HG03558 (cell line): ENCODE data around the gene RALBP1.
"Not testable (repeated sequence)": the region's sequence is repeated elsewhere in the genome, so short reads cannot be mapped to it uniquely, and the experiment has no call there.

ENCODE experiments used
- ATAC-seq: cut with Tn5 transposase; IDR thresholded peaks from one replicate; pipeline ENCODE4 v1.9.1; 2021; ENCODE audit warnings: moderate number of reproducible peaks; ENCODE audit not compliant: unreplicated experiment; ENCODE audit errors: extremely low read depth

Gene RALBP1

DNA sequence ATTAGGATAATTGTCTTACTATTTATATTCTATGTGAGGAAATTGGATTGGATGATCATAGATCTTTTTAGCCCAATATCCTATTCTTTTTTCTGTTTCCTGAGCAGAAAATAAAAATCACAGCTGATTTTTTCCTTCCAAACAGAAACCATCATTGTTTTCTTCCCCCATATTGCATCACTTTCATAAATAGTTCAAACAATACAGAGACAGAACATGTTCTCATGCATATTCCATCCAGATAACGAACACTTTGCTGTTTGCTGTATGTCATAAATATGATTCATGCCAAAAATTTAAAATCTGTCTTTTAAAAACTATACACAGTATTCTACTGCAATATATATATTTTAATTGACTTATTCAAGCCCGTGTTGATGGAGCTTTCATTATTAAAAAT is 22.0 kb upstream of the RALBP1 start:
- no peak for ATAC-seq

- ATAC-seq = no peak
These were observed 21.1 kb upstream of the RALBP1 start for GRCh38 chr18:9454061-9454703.

DNA sequence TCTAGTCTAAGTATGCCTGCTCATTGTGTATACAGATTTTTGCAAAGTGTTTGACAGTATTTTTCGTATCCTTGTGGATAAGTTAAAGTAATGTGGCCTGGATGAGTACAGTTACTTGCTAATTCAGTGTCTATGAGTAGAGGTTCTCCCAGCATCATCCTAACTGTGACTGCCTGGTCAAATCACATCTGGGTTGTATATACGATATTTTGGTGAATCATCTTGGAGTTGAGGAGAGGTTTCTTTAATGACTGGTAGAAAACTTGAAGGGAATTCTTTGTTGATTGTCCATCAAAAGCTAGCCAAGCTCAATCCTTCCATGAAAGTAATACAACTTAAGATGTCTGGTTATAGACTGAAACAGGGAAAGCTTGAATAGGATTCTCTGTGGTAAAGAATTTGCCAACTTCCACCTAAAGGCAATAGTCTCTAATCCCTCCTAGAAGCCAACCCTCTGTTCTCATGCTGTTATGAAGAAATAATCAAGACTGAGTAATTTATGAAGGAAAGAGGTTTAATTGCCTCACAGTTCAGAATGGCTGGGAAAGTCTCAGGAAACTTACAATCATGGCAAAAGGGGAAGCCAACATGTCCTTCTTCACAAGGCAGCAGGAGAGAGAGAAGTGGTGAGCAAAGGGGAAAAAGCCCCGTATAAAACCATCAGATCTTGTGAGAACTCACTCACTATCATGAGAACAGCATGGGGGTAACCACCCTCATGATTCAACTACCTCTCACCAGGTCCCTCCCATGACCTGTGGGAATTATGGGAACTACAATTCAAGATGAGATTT is 19.4 kb upstream of the RALBP1 start:
- no peak for ATAC-seq

- ATAC-seq = no peak
These were observed 9.2 kb upstream of the RALBP1 start for GRCh38 chr18:9466127-9466526.

DNA sequence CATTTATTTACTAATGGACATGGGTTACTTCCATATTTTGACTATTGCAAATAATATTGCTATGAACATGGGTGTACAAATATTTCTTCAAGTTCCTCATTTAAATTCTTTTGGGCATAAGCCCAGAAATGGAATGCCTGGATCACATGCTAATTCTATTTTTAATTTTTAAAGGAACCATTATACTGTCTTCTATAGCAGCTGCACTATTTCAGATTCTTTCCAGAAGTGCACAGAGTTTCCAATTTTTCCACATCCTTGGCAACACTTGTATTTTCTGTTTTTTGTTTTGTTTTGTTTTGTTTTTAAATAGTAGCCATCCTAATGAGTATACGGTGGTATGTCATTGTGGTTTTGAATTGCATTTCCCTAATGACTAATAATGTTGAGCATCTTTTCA is 8.5 kb upstream of the RALBP1 start:
- ATAC-seq = no peak

- ATAC-seq = no peak
These were observed 6.3 kb upstream of the RALBP1 start for GRCh38 chr18:9468998-9469397.

- no peak for ATAC-seq
These were observed 5.6 kb upstream of the RALBP1 start for GRCh38 chr18:9469685-9470084.

DNA sequence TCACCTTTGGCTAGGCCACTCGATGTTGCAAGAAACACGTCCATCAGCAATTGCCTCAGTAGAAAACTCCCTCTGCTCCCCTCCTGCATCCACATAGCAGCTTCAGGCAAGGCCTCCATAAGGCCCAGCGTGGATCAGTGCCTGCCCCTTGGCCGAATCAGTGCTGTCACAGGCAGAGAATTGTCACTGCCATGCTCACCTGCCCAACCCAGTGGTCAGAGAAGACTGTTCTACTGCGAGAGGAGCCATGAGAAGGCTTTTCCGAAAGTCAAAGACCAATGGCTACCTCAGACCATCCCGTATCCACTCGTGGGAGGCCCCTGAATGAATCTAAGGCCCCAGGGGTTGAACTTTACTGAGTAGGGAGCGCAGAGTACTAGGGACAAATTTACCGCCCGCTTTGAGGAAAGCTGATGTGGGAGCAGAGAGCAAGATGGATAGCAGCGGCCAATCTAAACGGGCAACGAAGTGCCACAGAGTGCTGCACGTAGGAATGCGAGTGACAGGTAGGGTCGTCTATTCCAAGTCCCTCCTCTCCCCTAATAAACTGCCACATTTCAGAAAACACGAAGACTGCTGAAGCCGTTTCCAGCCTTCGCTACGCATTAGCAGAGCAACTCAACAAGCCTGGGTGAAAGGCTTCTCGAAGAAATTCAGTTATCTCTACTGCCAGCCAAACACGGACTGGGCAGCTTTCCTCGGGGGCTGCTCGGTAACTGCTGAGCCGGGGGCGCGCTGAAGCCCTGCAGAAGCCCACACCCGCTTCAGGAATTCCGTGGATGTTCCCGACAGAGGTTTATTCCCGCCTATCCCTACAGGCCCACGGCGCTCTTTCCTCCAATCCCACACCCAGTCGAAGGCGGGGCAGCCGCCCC is 968 bp upstream of the RALBP1 start:
- no peak for ATAC-seq

DNA sequence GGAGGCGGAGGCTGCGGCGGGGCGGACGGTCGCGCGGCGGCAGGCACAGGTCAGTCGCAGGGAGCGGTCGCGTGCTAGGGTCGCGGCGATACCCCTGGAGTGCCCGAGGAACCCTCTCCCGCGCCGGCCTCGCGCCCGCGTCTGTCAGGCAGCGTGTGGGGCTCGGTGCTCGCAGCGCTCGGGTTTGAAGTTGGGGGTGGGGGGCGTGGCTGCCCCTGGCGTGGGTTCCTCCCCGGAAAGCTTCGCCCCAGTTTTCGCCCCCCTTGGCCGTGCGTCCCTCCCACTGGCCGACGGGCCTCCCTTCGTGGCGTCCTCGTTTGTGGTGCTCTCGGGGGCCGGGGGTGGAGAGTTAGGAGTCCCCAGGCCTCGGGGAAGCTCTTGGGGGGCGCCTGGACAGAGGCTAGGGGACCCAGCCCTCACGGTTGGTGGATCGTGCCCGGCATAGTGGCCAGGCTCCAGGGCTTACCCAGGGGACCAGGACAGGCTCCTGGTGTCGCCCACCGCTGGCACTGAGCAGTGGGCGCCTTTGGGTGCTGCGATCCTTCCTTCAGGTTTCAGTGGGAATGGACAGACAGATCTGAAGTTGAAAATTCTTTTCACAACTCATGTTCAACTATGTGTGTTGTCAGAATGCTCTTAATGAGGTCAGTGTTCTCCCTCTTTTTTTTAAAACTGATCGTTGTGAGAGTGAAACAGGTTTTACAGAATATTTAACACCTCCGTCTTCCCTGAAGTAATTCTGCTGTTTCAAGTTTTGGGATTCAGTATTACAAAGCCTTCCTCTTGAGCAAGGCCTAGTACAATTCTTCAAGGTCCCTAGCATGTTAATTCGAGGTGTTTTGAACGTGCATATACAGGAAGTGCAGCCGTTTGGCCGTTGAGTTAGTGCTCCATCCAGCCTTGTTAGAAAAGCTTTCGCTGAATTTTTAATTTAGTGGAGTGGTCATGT is 604 bp downstream of the RALBP1 start:
- no peak for ATAC-seq

- not testable (repeated sequence) for ATAC-seq
These were observed 1.6 kb downstream of the RALBP1 start for GRCh38 chr18:9476949-9477348.

DNA sequence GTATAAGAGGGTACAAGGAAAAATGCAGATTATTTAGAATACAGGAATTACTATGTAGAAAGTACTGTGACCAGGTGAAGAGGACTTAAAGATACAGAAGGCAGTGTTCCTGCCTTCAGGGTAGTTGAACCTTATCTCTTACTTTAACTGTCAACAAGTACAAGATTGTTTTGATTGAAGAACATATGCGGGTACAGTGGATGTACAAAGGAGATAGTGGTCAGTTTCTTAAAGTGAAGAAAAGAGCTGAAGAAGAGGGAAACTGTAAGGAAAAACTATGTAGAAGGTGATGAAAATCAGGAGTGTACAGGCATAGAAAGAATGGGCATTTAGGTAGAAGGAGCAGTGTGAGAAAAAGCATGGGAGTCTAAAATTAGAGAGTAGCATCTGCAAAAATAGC is 2.2 kb downstream of the RALBP1 start:
- ATAC-seq = no peak

- no peak for ATAC-seq
These were observed 3.2 kb downstream of the RALBP1 start for GRCh38 chr18:9478545-9478944.

GRCh38 chr18:9482790-9483189 is 7.5 kb downstream of the RALBP1 start:
- no peak for ATAC-seq

GRCh38 chr18:9483526-9483925 is 8.2 kb downstream of the RALBP1 start:
- no peak for ATAC-seq

GRCh38 chr18:9484856-9485255 is 9.5 kb downstream of the RALBP1 start:
- not testable (repeated sequence) for ATAC-seq

DNA sequence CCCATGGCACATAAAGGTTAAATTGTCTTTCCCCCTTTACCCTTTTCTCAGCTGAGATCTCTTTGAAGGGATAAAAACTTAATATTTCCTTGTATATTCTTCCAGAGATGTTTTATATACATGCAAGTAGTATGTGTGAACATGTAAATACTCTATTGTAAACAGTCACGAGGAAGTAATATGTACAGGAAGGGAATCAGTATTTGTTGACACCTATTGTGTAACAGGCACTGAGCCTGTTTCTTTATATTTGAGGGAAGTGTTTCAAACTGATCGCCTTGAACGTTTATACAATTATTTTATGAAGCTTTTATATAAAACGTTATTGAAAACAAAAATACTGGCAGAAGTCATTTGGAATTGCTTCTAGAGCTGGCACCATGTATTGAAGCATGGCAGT is 13.2 kb downstream of the RALBP1 start:
- no peak for ATAC-seq

- ATAC-seq = no peak
These were observed 19.5 kb downstream of the RALBP1 start for GRCh38 chr18:9494778-9495331.

- no peak for ATAC-seq
These were observed 20.2 kb downstream of the RALBP1 start for GRCh38 chr18:9495465-9495864.

- ATAC-seq = no peak
These were observed 20.8 kb downstream of the RALBP1 start for GRCh38 chr18:9495916-9496705.
